Astrocyte (in vitro differentiated cells and primary cell): ENCODE data around the gene GREB1. TPM values are rescaled to one million over a fixed set of nuclear protein-coding genes. Genes with fewer than 3 reads are reported as not detected.

Experiments used
- DNase-seq: peaks from one replicate; pipeline ENCODE4 v3.0.0-alpha.2; 2010; ENCODE audit warnings: low read depth
- FAIRE-seq: peaks from 2 replicates; lab custom pipeline; 2011; peaks lifted over from hg19 to GRCh38; lab: Jason Lieb, UNC
- H2AFZ ChIP-seq: 2 replicates; pipeline ENCODE4 v1.6.0; 2012; ENCODE audit warnings: low read depth, low read length, inconsistent platforms
- H3K27ac ChIP-seq: 2 replicates; pipeline ENCODE4 v1.5.1; 2011; ENCODE audit warnings: low read depth, low read length, inconsistent platforms
- H3K27me3 ChIP-seq: 2 replicates; pipeline ENCODE4 v1.6.0; 2011; ENCODE audit warnings: low read length, inconsistent platforms; ENCODE audit not compliant: insufficient read depth
- H3K36me3 ChIP-seq: 2 replicates; pipeline ENCODE4 v1.5.1; 2011; ENCODE audit warnings: low read length, inconsistent platforms; ENCODE audit not compliant: insufficient read depth
- H3K4me1 ChIP-seq: 2 replicates; pipeline ENCODE4 v1.5.1; 2011; ENCODE audit warnings: low read length, inconsistent platforms; ENCODE audit not compliant: insufficient read depth
- H3K4me2 ChIP-seq: 2 replicates; pipeline ENCODE4 v1.6.0; 2012; ENCODE audit warnings: low read length, inconsistent platforms
- H3K4me3 ChIP-seq: 2 replicates; pipeline ENCODE4 v1.5.1; 2011; ENCODE audit warnings: low read depth, mild to moderate bottlenecking, low read length, inconsistent platforms; ENCODE audit not compliant: insufficient read depth
- H3K79me2 ChIP-seq: 2 replicates; pipeline ENCODE4 v1.6.0; 2012; ENCODE audit warnings: mild to moderate bottlenecking, low read length, inconsistent platforms; ENCODE audit not compliant: insufficient read depth
- H3K9ac ChIP-seq: 2 replicates; pipeline ENCODE4 v1.6.0; 2012; ENCODE audit warnings: mild to moderate bottlenecking, low read length, inconsistent platforms
- H3K9me3 ChIP-seq: 2 replicates; pipeline ENCODE4 v1.5.1; 2012; ENCODE audit warnings: low read depth, mild to moderate bottlenecking, low read length, inconsistent platforms; ENCODE audit not compliant: insufficient read depth
- H4K20me1 ChIP-seq: 2 replicates; pipeline ENCODE4 v1.6.0; 2012; ENCODE audit warnings: low read length, inconsistent platforms; ENCODE audit not compliant: insufficient read depth
- H3K27ac Mint-ChIP-seq: one replicate; pipeline ENCODE4 v1.8.0; 2021; ENCODE audit warnings: mild to moderate bottlenecking, mixed read lengths; ENCODE audit not compliant: unreplicated experiment
- H3K27me3 Mint-ChIP-seq: one replicate; pipeline ENCODE4 v1.8.0; 2021; ENCODE audit warnings: low read depth, mixed read lengths; ENCODE audit not compliant: unreplicated experiment
- H3K36me3 Mint-ChIP-seq: one replicate; pipeline ENCODE4 v1.8.0; 2021; ENCODE audit warnings: low read depth, mixed read lengths; ENCODE audit not compliant: unreplicated experiment
- H3K4me1 Mint-ChIP-seq: one replicate; pipeline ENCODE4 v1.8.0; 2021; ENCODE audit warnings: low read depth, mixed read lengths; ENCODE audit not compliant: unreplicated experiment
- H3K4me3 Mint-ChIP-seq: one replicate; pipeline ENCODE4 v1.8.0; 2021; ENCODE audit warnings: mild to moderate bottlenecking, moderate library complexity, mixed read lengths; ENCODE audit not compliant: unreplicated experiment
- H3K9me3 Mint-ChIP-seq: one replicate; pipeline ENCODE4 v1.8.0; 2021; ENCODE audit warnings: mild to moderate bottlenecking, mixed read lengths; ENCODE audit not compliant: unreplicated experiment
- CTCF ChIP-seq: IDR thresholded peaks from 2 replicates; pipeline ENCODE4 v1.5.1; 2011; ENCODE audit warnings: low read depth, mild to moderate bottlenecking, inconsistent platforms, low read length, moderate library complexity; ENCODE audit not compliant: insufficient read depth
- EZH2 ChIP-seq: IDR thresholded peaks from 2 replicates; pipeline ENCODE4 v1.6.1; 2012; ENCODE audit warnings: mild to moderate bottlenecking, low read length, inconsistent platforms; ENCODE audit not compliant: insufficient read depth
- total RNA-seq: library from RNA; stranded (reverse); gene quantifications from 2 replicates; pipeline ENCODE4 v1.2.1, GENCODE V29; 2021

GREB1 gene
- total RNA-seq, 1 donor from 2014 or later, result 14.5 TPM

GRCh38 chr2:11616097-11616687 lies 82.3 kb downstream of the GREB1 start:
- no peaks in the 10 kb centered on the region for H3K9me3 Mint-ChIP-seq
- Histone ChIP-seq H3K4me2 (no peak overlapping the region), H3K4me1 (peaks cover 2% of the 10 kb centered on the region), H3K9me3 (no peaks in the 10 kb centered on the region), H3K9ac (no peak overlapping the region), H3K27ac (no peak overlapping the region), H4K20me1 (no peaks in the 10 kb centered on the region), H3K36me3 (no peaks in the 10 kb centered on the region), H3K4me3 (no peak overlapping the region), H3K27me3 (peaks cover 4% of the 10 kb centered on the region), H3K79me2 (no peaks in the 10 kb centered on the region), H2AFZ (no peak overlapping the region)
- FAIRE-seq (no peak), DNase-seq (no peak)
- no peaks in the 10 kb centered on the region for H3K27me3 Mint-ChIP-seq
- peaks cover 13% of the 10 kb centered on the region for H3K36me3 Mint-ChIP-seq
- no peak overlapping the region for H3K27ac Mint-ChIP-seq
- no peak for TF ChIP-seq EZH2
- no peak for TF ChIP-seq CTCF
- H3K4me1 Mint-ChIP-seq, result peaks cover 3% of the 10 kb centered on the region
- H3K4me3 Mint-ChIP-seq, result no peak overlapping the region

DNA sequence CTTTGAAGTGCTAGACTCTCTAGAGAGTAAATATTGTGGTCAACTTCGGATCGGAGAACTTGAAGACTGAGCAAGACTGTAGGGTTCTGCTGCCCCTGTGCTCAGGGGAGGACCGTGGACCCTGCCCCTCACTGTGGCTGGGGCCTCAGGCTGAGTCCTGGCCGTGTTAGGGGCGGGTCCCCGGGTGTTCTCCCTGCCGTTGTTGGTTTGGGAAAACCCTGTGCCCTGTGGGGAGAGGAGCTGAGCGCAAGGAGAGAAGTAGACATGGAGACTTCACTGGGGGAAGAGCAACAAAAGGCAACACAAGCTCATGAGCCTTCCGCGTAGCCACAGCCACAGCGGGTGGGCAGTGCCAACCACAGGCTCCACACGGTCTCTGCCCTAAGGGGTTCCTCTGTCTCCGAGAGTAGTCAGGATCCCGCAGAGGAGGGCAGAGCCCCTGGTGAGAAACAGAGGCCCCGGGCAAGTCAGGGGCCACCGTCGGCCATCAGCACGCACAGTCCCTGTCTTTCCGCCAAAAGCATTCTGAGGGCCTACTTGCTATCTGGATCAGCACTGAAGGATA lies 83.1 kb downstream of the GREB1 start:
- Histone ChIP-seq H3K9me3 (no peaks in the 10 kb centered on the region), H4K20me1 (no peaks in the 10 kb centered on the region), H3K9ac (no peak overlapping the region), H3K4me3 (no peak overlapping the region), H3K4me2 (no peak overlapping the region), H3K79me2 (no peaks in the 10 kb centered on the region), H3K36me3 (no peaks in the 10 kb centered on the region), H3K4me1 (peaks cover 2% of the 10 kb centered on the region), H3K27ac (no peak overlapping the region), H3K27me3 (peaks cover 6% of the 10 kb centered on the region), H2AFZ (no peak overlapping the region)
- Mint-ChIP-seq H3K27me3 (no peaks in the 10 kb centered on the region), H3K9me3 (no peaks in the 10 kb centered on the region), H3K36me3 (peaks cover 13% of the 10 kb centered on the region), H3K27ac (no peak overlapping the region), H3K4me3 (no peak overlapping the region), H3K4me1 (peaks cover 3% of the 10 kb centered on the region)
- TF ChIP-seq CTCF (no peak), EZH2 (no peak)
- FAIRE-seq (no peak), DNase-seq (no peak)

- no peaks in the 10 kb centered on the region for H4K20me1 ChIP-seq
- H3K36me3 ChIP-seq, result no peaks in the 10 kb centered on the region
- H2AFZ ChIP-seq, result no peak overlapping the region
- Mint-ChIP-seq H3K4me1 (peaks cover 3% of the 10 kb centered on the region), H3K9me3 (no peaks in the 10 kb centered on the region), H3K4me3 (no peak overlapping the region), H3K36me3 (peaks cover 13% of the 10 kb centered on the region), H3K27ac (no peak overlapping the region), H3K27me3 (no peaks in the 10 kb centered on the region)
- no peak overlapping the region for H3K4me2 ChIP-seq
- H3K27ac ChIP-seq, result no peak overlapping the region
- TF ChIP-seq EZH2, result no peak
- no peak for TF ChIP-seq CTCF
- H3K4me3 ChIP-seq, result no peak overlapping the region
- no peak for FAIRE-seq
- H3K9me3 ChIP-seq, result no peaks in the 10 kb centered on the region
- no peaks in the 10 kb centered on the region for H3K4me1 ChIP-seq
- DNase-seq, result no peak
- H3K9ac ChIP-seq, result no peak overlapping the region
- peaks cover 9% of the 10 kb centered on the region for H3K27me3 ChIP-seq
- no peaks in the 10 kb centered on the region for H3K79me2 ChIP-seq
Measured at GRCh38 chr2:11617527-11617926, 83.7 kb downstream of the GREB1 start.
